Activated naive CD8-positive, alpha-beta T cell treated with anti-CD3 and anti-CD28 coated beads, Interleukin-2, amount 50 U/mL, for 16 hours (primary cell): Measurements from ENCODE around the gene NUP214.
"Not testable (repeated sequence)": the region's sequence is repeated elsewhere in the genome, so short reads cannot be mapped to it uniquely, and the experiment has no call there.

Experiments used
- DNase-seq: peaks from one replicate; pipeline ENCODE4 v3.0.0-alpha.2; 2020; ENCODE audit warnings: low read depth, low spot score

Gene NUP214

DNA sequence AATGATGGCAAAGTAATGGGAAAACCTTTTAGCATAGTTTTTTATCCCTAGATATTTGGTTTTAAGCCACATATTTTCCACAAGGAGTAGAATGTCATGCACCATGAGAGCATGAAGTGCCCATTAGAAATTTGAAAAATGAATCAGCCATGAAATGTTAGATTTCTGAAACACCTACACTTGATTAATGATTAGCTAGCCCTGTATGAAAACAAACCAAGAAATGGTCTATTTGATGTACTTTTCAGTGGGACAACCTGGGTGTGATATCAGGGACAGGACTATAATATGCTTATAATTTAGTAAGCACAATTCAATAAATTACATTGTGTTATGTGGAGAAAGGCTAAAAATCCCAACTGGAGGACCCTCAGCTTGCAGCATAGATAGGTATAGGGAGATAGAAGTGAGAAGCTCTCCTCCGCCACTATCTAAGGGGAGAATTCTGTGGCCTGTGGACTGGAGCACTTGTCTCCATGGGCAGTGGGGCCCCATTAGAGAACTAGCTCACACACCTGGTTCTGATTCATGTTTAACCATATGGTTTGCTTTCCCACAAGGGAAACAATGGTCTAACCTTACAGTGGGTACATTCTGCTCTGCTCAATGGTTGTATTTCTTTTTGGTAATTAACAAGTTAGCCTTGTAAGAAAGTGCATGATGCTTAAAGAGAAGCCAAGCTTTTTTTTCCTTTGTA, 35.2 kb downstream of the NUP214 start:
- DNase-seq = no peak

DNA sequence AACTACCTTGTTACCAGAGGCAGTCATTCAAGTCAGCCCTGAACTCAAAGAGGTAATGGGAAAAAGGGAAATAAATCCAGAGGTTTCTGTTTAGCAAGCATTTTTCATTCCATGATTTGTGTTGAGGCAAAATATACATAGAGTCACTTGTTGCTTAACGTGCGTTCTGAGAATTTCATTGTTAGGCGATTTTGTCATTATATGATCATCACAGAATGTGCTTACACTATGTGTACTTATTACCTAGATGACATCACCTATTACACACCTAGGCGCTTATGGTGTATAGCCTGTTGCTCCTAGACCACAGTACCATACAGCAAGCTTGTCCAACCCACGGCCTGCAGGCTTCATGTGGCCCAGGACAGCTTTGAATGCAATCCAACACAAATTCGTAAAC, 36.2 kb downstream of the NUP214 start:
- no peak for DNase-seq

DNA sequence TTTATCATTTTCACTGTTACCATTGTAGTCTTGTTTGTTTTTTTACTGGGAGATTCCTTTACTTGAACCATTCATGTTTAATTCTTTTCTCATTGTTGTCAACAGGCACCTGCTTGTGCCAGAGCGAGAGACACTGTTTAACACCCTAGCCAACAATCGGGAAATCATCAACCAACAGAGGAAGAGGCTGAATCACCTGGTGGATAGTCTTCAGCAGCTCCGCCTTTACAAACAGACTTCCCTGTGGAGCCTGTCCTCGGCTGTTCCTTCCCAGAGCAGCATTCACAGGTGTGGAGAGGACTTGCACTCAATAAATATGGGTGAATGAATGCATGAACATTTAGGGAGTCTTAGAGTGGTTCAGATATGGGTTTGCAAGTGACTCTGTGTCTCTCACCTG, 37.5 kb downstream of the NUP214 start:
- DNase-seq = no peak

DNA sequence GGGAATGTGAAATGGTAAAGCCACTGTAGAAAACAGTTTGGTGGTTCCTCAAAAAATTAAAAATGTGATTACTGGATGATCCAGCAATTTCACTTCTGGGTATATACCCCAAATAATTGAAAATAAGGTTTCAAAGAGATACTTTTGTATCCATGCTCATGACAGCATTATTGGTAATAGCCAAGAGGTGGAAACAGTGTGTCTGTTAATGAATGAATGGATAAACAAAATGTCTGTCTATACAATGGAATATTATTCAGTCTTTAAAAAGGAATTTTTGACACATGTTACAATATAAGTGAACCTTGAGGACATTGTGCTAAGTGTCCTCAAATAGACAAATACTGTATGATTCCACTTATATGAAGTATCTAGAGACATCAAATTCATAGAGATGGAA, 40.1 kb downstream of the NUP214 start:
- DNase-seq = no peak

DNA sequence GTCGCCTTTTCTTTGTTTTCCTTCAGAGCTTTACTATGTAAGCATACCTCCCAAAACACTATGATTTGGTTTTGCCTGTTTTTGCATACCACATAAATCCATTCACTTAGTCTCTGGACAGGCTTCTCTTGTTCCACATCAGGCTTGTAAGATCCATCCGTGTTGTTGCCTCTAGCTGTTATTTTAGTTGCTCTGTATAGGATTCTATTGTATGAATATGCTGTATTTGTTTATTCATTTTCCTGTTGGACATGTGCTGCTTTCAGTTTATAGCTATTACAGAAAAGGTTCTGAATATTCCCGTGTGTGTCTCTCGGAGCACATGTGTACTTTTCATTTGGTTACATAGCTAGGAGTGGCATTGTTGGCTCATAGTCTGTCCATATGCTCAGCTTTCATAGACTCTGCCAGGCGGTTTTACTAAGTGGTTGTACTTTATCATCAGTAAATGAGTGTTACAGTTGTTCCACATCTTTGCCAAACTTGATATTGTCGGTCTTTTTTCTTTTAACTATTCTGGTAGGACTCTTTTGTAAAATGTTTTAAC, 41.8 kb downstream of the NUP214 start:
- no peak for DNase-seq

DNA sequence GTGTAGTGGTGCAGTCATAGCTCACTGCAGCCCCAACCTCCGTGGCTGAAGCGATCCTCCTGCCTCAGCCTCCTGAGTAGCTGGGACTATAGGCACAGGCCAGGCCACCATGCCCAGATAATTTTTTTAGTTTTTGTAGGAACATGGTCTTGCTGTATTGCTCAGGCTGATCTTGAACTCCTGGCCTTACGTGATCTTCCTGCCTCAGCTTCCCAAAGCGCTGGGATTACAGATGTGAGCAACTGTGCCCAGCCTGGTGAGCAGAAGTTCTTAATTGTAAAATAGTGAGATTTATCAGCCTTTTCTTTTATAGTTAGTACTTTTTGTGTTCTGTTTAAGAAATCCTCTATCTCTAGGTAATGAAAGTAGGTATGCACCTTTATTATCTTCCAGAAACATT, 42.5 kb downstream of the NUP214 start:
- no peak for DNase-seq

DNA sequence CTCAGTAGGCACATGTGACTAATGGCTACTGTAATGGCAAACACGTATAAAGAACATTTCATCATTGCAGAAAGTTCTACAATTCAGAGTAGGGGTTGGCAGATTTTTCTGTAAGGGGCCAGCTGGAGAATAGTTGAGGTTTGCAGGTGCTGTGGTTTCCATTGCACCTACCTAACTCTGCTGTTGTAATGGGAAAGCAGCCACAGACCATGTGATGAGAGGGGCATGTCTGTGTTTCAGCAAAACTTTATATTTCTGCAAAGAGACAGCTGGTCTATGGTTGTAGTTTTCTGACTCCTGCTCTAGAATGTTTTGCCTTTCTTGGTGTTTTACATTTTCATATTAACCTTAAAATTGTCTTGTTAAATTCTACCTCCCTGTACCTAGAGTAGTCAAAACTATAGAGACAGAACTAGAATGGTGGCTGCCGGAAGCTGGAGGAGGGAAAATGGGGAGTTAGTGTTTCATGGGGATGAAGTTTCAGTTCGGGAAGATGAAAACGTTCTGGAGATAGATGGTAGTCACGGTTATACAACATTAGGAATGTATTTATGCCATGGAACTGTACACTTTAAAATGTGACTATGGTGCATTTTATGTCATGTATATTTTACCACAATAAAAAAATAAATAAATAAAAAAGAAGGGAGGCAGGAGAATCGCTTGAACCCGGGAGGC, 44.3 kb downstream of the NUP214 start:
- DNase-seq = no peak

DNA sequence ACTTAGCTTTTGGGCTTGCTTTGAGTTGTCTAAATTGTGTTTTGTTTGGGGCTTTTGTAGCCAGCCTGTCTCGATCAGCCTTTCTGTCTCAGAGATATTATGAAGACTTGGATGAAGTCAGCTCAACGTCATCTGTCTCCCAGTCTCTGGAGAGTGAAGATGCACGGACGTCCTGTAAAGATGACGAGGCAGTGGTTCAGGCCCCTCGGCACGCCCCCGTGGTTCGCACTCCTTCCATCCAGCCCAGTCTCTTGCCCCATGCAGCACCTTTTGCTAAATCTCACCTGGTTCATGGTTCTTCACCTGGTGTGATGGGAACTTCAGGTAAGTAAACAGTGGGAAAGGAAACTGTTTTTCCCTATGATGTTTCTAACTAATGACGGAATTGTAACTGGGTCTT, 48.6 kb downstream of the NUP214 start:
- DNase-seq = no peak

DNA sequence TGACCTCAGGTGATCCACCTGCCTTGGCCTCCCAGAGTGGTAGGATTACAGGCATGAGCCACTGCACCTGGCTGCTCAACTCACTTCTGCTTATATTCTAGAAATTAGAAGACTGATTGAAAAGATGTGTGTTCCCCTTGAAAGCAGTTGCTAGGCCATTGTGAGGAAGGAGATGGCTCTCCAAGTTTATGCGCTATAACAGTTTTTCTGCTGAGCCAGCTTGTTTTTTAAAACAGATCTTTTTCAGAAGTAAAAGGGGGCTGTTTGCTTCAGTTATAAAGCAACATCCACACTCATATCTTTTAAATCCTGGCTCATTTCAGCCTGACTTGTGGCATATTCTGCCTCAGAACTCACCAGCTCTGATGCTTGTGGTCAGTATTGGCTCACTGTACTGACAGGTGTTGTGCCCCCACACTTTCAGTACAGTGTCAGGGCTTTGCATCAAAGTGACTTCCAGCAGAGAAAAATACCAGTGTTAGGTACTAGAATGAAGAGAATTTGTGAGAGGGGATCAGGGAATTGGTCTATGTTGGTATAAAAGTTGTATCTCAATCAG, 49.4 kb downstream of the NUP214 start:
- no peak for DNase-seq

DNA sequence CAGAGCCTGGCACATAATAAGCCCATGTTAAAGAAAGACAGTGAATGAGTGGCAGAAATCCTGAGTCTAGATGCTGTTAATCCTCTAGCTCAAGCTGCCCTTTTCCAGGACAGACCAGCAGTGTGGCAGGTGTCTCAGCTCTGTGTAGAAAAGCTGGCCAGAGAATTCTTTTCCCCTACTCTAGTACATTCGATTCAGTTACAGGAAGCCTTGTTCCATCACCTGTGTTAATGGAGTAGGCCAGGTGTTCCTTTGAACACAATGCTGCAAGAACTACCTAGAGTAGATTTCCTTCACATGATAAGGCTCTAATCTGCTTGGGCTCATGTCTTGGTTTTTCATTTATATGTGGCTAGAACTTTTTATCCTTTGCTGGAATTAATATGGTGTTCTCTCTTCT, 52.5 kb downstream of the NUP214 start:
- no peak for DNase-seq

DNA sequence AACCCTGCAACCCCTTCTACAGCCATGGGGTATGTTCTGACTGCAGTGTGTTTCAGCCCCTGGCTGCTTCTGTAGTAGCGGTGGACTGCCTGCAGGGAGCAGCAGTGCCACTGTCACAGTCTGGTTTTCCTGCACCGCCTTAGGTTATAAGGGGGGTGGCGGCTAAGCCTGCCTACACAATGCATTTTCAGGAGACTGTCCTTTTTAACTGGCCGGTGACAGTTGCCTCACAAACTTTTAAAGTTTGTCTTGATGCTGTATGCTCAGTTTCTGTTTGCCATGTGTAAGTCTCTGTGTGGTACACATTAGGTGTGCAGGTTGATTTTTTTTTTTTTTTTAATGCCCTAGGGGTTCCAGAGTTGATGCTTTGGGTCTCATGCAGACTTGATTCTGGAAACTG, 53.0 kb downstream of the NUP214 start:
- peak; percentile 35 for DNase-seq

DNA sequence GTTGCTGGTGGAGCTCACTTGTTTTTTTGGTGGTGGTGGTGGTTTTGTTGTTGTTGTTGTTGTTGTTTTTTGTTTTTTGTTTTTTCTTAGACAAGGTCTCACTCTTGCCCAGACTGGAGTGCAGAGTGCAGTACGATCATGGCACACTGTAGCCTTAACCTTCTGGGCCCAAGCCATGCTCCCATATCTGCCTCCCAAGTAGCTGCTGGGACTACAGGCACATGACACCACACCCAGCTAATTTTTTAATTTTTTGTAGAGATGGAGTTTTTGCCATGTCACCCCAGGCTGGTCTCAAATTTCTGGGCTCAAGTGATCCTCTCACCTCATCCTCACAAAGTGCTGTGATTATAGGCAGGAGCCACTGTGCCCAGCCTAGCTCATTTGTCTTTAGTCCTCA, 53.5 kb downstream of the NUP214 start:
- DNase-seq = no peak

DNA sequence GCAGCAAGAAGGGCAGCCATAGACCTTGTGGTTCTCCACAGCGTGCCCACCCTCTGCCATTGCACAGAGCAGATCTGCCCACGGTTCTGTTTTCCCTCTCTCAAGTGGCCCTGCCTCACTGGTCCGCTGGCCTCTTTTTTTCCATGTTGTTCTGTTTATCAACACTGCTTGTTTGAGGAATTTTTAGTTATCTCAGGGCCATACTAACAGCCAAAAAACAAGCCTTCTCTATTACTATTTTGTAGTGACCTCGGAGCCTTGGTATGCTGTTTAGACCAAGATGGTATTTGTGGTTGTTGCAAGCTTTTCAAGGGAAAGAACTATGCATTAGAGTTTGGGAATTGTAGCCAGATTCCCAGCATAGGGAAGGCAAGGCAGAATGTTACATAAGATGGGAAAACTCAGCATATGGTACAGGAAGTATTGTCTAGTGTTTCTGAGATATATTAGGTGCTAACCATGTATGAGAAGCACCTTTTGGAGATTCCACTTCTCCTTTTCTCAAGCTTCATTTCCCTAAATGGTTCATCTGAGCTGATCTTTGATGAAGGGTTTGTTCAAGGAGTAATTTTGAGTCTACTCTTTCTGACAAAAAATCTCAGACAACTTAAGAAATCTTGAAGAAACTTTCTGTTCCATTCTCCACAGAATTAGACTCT, 54.3 kb downstream of the NUP214 start:
- DNase-seq = no peak

DNA sequence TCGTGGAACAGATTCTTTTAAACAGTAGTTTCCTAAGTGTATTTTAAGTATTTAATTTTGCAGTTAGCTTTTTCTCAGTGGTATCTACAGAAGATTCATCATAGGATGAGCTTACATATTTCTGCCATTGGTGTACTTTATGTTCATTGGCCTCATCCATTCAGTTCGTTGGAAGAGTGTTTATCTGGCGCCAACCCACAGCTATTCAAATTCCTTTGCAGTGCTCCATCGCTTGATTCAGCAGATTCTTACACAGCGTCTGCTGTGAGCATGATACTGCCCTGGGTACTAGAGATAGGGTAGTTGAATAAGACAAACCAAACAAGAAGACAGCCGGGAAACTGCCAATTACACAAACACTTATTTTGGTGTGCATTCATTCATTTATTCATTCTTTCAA, 55.1 kb downstream of the NUP214 start:
- DNase-seq = no peak

DNA sequence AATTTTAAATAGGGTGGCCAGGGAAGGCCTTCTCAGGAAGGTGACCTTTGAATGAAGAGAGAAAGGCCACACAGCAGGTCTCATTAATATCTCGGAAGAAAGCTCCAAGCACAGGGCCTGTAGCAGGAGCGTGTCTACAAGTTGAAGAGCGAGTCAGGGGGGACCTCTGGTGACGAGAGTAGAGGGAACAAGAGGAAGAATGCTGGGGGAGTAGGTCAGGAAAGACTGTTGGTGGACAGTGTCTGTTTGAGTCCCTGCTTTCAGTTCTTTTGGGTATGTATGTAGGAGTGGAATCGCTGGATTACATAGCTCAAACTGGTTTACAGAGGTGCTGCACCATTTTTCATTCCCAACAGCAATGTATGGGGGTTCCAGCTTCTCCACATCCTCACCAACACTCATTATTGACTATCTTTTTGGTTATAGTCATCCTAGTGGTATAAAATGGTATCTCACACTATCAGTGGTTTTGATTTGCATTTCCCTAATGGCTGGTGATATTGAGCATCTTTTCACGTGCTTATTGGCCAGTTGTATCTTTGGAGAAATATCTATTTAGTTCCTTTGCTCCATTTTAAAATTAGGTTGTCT, 55.8 kb downstream of the NUP214 start:
- DNase-seq = no peak

DNA sequence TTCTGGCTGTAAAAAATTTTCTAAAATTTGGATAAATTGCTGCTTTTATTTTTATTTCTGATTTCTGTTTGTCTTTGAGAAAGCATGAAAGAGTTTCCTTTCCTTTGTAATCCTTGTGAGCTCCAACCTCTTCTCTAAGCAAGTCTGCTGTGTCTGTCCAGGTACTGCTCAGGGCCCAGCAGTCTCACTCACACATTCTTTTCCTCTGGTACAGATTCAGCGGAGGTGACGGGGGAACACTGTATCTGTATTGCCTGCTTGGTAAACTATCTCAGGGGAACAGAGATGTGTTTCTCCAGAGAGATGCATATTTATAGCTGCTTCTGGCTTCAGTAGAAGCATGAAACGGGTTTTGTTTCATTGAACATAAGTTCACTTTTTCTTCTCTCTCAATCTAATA, 60.5 kb downstream of the NUP214 start:
- no peak for DNase-seq

DNA sequence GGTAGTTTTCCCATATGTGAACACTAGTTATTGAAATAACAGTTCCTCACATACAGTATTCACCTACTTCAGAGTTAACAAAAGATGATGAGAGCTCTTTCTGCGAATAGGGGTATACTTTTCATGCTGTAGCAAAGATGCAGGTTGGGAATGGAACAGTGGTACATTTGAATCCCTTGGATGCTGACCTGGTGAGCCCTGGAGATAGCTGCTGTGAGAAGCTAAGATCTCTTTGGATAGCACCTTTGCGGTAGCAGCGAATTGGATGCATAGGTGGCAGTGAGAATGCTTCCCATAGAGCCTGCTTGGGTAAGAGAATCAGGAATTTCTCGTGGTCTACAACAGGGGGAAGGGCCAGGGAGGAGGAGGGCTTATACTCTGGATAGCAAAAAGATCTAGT, 61.2 kb downstream of the NUP214 start:
- no peak for DNase-seq

DNA sequence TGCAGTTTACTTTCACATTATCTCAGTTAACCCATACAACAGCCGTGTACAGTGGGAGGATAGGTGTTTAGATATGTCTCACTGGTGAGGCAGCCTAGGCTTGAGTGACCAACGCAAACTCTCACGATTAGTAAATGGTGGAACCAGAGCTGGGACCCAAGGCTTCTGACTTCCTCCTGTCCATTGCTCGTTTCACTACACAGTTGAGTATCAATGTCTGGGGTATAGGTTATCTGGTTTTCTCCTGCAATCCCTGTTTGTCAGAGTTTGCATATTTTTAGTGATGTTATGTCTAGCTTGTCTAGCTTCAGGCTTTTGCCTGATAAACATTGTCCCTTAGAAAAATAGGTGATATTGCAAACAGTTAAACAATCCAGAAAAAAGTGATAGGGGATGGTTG, 62.6 kb downstream of the NUP214 start:
- DNase-seq = no peak

DNA sequence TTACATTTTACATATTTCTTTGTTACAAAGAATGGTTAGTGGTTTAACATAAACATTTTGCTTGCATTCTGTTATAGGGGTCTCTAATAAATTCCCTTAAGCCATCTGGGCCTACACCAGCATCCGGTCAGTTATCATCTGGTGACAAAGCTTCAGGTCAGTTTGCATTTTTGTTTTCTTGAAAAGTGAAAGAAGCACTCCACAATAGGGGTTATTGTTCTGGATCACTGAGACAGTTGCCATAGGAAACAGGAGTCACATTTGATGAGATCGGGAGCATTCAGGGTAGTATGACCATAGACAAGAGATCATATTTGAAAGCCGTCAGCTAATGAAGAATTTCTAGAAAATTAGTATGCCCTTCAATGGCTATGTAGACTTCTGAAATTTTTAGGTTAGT, 63.6 kb downstream of the NUP214 start:
- DNase-seq = no peak

DNA sequence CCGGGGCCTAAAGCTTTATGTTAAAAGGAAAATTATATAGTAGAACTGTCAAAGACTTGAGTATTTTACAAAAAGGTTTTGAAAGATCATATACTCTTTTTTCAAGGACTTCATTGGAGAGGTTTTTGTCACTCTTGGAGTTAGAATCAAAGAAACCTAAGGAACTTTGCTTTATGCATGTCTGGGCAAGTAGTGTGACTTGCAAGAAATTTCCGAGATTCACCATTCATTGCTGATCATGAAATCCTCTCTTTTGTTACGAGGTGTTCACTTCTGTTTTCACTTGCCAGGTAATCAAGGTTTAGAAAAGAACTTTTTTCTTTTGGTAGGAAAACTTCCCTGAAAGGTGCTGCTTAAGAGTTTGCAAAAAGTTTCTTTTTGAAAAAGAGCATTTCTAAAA, 64.8 kb downstream of the NUP214 start:
- no peak for DNase-seq

DNA sequence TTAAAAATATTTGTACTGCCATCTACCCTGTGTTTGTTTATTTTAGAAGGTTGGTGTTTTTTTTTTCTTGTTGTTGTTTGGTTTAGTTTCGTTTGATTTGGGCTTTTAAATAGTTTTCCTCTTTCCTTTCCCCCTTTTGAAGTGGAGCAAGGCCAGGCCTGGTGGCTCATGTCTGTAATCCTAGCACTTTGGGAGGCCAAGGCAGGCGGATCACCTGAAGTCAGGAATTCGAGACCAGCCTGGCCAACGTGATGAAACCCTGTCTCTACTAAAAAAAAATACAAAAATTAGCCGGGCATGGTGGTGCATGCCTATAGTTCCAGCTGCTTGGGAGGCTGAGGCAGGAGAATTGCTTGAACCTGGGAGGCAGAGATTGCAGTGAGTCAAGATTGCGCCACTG, 65.6 kb downstream of the NUP214 start:
- not testable (repeated sequence) for DNase-seq

DNA sequence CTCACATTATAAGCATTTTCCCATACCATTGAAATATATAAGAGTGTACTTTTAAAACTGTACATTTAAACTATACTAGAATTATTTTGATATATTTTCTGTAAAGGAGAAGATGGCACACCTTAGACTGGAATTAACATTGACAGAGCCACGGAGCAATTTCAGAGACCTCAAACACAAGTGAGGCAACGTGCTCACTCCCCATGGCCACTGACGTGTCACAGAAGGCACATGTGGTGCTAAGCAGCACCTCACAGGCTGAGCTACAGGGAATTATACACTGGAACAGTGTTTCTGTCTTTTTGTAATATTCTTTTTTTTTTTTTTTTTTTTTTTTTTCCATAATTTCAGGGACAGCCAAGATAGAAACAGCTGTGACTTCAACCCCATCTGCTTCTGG, 66.5 kb downstream of the NUP214 start:
- DNase-seq = no peak
